ENCODE measurements around the gene MYO10.

- TF ChIP-seq YY1 (IDR thresholded peaks at IDR 0.05; ENCODE audit: low read depth) (no peak), FOXM1 (IDR thresholded peaks at IDR 0.05; ENCODE audit: borderline replicate concordance, low read depth) (no peak), CEBPB (IDR thresholded peaks at IDR 0.05) (no peak), EP300 (IDR thresholded peaks at IDR 0.05; ENCODE audit: borderline replicate concordance) (no peak), MAX (IDR thresholded peaks at IDR 0.05) (no peak), ZBTB7A (IDR thresholded peaks at IDR 0.05; ENCODE audit: low read depth) (no peak), TAF1 (IDR thresholded peaks at IDR 0.05; ENCODE audit: low read depth) (no peak), RAD21 (IDR thresholded peaks at IDR 0.05; ENCODE audit: low read depth) (no peak), TEAD4 (IDR thresholded peaks at IDR 0.05) (no peak), EGR1 (IDR thresholded peaks at IDR 0.05) (no peak), TCF12 (IDR thresholded peaks at IDR 0.05; ENCODE audit: low read depth) (no peak)
Observed at GRCh38 chr5:16906255-16906654, 29.8 kb downstream of the MYO10 start.
